ENCODE measurements around the gene SNX24. TPM values are rescaled to one million over a fixed set of nuclear protein-coding genes. Genes with fewer than 3 reads are reported as not detected.

Gene SNX24
- total and polyA plus RNA-seq, 9 of the 15 experiments (the other 6 are each of a cell fraction or from before 2014, with no cell fraction given): 5.3 to 10.1 (median 7.9) TPM

GRCh38 chr5:122880170-122880689 is 34.8 kb downstream of the SNX24 start:
- H3K4me1 ChIP-seq (replicated peaks in 1 of 2; ENCODE audit: control insufficient read depth in 2 of 2, insufficient read depth in 2 of 2, low read length in 2 of 2): no peaks in the 10 kb centered on the region
- ChIA-PET CTCF (ENCODE audit: low intra/inter-chr PET ratio) (no interaction called here), POLR2A (interaction anchor here (1.0 kb wide), 1 partner anchor 33 kb away, joined by 3 read pairs; no protein-coding TSS in a partner anchor)
- BruUV-seq (replicated peaks): no TSS peak
- DNase-seq (ENCODE audit: extremely low read depth in 1 of 4, low spot score in 3 of 4) (no peak), FAIRE-seq (no peak), ATAC-seq (no peak)
- WGBS (ENCODE audit: insufficient coverage, low coverage, missing lambda C conversion rate): 41% methylated on average over 4 of the region's 4 CpGs
- H3K27ac ChIP-seq (ENCODE audit: extremely low read depth, low read depth, low read length): no peak overlapping the region
- intact Hi-C loops (cut with micrococcal nuclease) (no loop called here), in situ Hi-C loops (cut with MboI) (no loop called here)
- no peaks in the 10 kb centered on the region for H3K36me3 ChIP-seq (ENCODE audit: control insufficient read depth, insufficient read depth, low read length)
- H3K9me3 ChIP-seq (replicated peaks; ENCODE audit: control insufficient read depth, insufficient read depth, low read depth, low read length): no peaks in the 10 kb centered on the region
- no peak overlapping the region for H3K4me2 ChIP-seq (ENCODE audit: insufficient read depth, low read length)
- no peaks in the 10 kb centered on the region for H3K79me2 ChIP-seq (ENCODE audit: control insufficient read depth, insufficient read depth, low read length)
- H3K9ac ChIP-seq (ENCODE audit: insufficient read depth in 1 of 2, low read depth in 2 of 2, low read length in 2 of 2): no peak overlapping the region
- H3K4me3 ChIP-seq: no peak overlapping the region
- no peaks in the 10 kb centered on the region for H3K27me3 ChIP-seq (ENCODE audit: control insufficient read depth in 2 of 2, insufficient read depth in 2 of 2, low read length in 2 of 2)
- no peaks in the 10 kb centered on the region for H3K9me1 ChIP-seq (ENCODE audit: control insufficient read depth, insufficient read depth, low read length)
- no peaks in the 10 kb centered on the region for H4K20me1 ChIP-seq (replicated peaks; ENCODE audit: control insufficient read depth, insufficient read depth, low read length)
- no peak overlapping the region for H2AFZ ChIP-seq (ENCODE audit: low read depth, low read length)
- TF ChIP-seq ZFP91 (CRISPR knock-in tag; IDR thresholded peaks at IDR 0.05) (no peak), BRD4 (IDR thresholded peaks at IDR 0.05) (no peak), FOXJ3 (CRISPR knock-in tag; IDR thresholded peaks at IDR 0.05) (no peak), ZNF518B (CRISPR knock-in tag; IDR thresholded peaks at IDR 0.05) (no peak), JUN (IDR thresholded peaks at IDR 0.05; ENCODE audit: borderline replicate concordance, low read depth, low read length) (no peak), JUN (CRISPR knock-in tag; IDR thresholded peaks at IDR 0.05; ENCODE audit: borderline replicate concordance) (no peak), TFAP4 (CRISPR knock-in tag; IDR thresholded peaks at IDR 0.05; ENCODE audit: borderline replicate concordance) (no peak), ZKSCAN8 (CRISPR knock-in tag; IDR thresholded peaks at IDR 0.05) (no peak), ETS2 (tag; IDR thresholded peaks at IDR 0.05; ENCODE audit: borderline replicate concordance, poor library complexity, severe bottlenecking) (no peak), CGGBP1 (CRISPR knock-in tag; IDR thresholded peaks at IDR 0.05) (no peak), ZBTB12 (CRISPR knock-in tag; IDR thresholded peaks at IDR 0.05) (no peak), ZNF277 (CRISPR knock-in tag; IDR thresholded peaks at IDR 0.05; ENCODE audit: borderline replicate concordance) (no peak), POLR2A (conservative IDR thresholded peaks at IDR 0.05) (no peak), ZNF347 (CRISPR knock-in tag; IDR thresholded peaks at IDR 0.05; ENCODE audit: low read depth) (no peak)
